ENCODE results near the gene CBLN1. TPM values are rescaled to one million over a fixed set of nuclear protein-coding genes. Genes with fewer than 3 reads are reported as not detected.

Gene CBLN1
- total RNA-seq, 1 donor from 2014 or later = 0.89 TPM

DNA sequence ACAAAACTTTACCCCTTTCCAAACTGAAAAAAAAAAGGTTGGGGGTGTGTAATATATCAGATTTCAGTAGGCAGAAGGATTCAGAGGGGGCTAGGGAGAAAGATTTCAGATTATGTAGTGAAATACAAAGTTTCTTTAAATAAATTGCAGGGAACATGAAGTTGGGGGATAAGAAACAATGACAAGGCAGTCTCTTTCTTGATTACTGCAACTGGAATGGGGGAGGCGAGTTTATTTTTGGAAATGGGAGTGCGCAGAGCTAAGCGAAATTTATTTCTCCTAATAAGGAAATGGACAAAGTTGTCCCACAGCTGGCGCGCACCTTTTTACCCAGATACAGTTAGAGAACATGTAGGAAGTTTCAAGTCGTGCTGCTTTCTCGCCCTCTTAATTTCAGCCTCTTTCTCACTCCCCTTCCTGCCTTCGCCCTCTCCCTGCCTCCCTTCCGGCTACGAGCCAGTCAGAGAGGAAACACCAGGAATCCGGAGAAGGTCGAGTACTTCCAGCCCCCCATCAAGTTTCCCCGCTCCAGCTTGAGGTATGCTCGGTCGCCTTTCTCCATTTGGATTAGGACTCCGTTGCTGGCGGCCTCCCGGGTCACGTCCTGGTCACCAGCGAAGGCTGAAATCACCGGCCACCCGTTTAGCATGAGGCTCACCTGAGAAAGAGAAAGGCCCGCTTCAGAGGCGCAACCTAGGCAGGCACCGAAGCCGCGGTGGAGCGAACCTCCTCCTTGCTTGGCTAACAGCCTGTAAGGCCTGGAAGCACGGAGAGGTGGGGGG is 2.5 kb downstream of the CBLN1 start:
- DNase-seq (ENCODE audit: missing footprints) (no peak), ATAC-seq (no peak)
- intact Hi-C loops (cut with DNase I) = loop anchor here (10.0 kb wide), 1 partner anchor 64 kb away; no protein-coding TSS in a partner anchor

DNA sequence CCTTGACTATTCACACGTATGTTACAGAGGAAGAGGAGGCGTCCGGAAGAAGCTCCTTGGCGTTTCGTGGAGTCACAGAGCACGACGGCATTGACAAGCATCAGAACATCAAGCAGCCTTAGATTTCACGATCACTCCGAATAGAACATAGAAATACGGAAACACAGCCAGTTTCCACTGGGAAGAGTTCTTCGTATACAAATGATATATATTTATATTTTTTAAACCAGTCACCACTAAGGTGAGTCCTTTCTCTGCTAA is 3.1 kb downstream of the CBLN1 start:
- no peak for DNase-seq (ENCODE audit: missing footprints)
- no peak for ATAC-seq
- intact Hi-C loops (cut with DNase I) = loop anchor here (10.0 kb wide), 1 partner anchor 64 kb away; no protein-coding TSS in a partner anchor

DNA sequence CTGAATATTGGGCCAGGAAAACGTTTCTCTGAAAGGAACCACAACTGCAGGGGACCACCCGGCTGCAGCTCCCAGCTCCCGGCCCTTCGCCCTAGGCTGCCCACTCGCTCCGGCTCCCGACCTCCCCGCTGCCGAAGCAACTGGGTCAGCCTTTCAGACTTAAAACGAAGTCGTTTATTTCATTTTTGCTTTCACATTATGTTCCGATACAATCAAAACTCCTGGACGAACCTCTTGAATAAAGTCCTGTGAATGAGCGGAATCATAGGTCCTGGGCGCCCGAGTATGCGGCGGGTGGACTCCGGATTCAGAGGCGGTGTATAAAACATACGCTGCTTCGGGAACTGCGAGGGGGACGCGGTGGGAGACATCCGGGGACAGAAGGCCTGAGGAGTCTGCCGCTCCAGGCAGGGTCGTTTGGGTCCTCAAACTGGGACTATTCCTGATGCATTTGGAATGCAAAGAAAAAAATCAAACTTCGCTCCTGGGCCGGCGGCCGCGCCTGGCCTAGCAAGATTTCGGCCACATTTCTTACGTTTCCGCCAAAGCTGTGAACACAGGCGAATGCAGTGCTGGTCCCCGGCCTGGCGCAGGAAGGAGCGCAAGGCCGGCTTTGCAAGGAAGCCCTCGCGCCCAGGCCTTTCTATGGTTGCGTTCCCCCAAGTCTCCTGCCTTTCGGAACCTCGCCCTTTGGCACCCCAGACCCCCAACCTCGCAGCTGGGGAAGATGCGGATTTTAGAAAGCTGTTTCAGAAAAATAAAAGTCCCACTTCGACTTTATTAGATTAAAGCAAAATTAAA is 3.7 kb downstream of the CBLN1 start:
- ATAC-seq = no peak

GRCh38 chr16:49277386-49277742 is 4.3 kb downstream of the CBLN1 start:
- no peak for ATAC-seq
- no peak for DNase-seq (ENCODE audit: missing footprints)
- intact Hi-C loops (cut with DNase I) = loop anchor here (10.0 kb wide), 1 partner anchor 63 kb away; no protein-coding TSS in a partner anchor

More for the DNA sequence above, 3.7 kb downstream of the CBLN1 start:
- no peak for DNase-seq (ENCODE audit: missing footprints)
- intact Hi-C loops (cut with DNase I) = loop anchor here (10.0 kb wide), 1 partner anchor 63 kb away; no protein-coding TSS in a partner anchor

- no peak for DNase-seq (ENCODE audit: missing footprints)
- intact Hi-C loops (cut with DNase I) = loop anchor here (10.0 kb wide), 1 partner anchor 62 kb away; no protein-coding TSS in a partner anchor
- ATAC-seq = no peak
These were observed 4.8 kb downstream of the CBLN1 start for GRCh38 chr16:49276646-49277385.

DNA sequence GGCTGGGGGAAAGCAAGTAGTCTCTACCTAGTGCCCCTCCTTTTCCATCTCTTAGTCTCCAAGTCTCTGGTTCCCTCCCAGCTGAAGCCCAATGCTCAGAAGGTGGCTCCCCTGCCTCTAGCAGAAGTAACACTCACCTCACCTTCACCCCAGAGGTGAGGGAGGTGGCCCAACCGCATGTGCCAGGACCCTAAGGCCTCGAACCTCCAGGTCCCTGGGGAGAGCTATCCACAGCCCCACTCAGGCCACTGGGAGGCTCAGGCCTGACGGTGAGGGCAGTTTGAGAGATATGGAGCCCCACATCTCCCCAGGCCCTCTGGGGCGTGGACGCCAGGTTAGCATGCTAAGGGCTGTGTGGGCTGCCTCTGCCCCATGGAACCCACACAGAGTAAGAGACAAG is 5.8 kb downstream of the CBLN1 start:
- intact Hi-C loops (cut with DNase I) = loop anchor here (10.0 kb wide), 1 partner anchor 61 kb away; no protein-coding TSS in a partner anchor
- no peak for DNase-seq (ENCODE audit: missing footprints)
- no peak for ATAC-seq

DNA sequence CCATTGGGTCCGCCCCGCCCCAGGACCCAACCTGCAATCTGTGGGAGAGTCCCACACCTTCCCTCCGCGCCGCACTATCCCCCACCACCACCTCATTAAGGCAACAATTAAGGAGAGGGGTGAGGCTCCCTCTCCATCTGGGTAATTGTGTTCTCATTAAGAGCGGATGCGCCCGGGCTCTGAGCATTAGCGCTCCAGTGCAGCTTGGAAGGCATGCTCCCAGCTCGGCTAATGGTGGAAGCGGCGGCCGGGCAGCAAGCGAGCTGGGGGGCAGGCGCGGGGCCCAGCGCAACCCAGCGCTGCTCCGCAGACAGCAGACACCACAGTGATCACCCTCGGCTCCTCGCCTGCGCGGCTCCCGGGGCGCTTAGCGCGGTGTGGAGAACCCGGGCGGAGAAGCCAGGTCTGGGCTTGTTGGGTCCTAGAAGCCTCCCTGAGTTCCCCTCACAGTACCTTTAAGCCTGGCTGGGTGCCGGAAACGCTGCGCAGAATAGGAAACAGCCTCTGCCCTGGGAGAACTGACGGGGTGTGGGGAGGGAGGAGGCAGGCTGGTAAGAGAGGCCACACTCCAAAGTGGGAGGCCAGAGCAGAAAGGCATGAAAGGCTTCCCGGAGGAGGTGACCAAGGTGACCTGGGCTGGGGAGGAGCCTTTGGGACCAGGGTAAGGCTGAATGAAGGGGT is 6.4 kb downstream of the CBLN1 start:
- no peak for ATAC-seq
- intact Hi-C loops (cut with DNase I) = loop anchor here (10.0 kb wide), 1 partner anchor 60 kb away; no protein-coding TSS in a partner anchor
- no peak for DNase-seq (ENCODE audit: missing footprints)

- ATAC-seq = no peak
- intact Hi-C loops (cut with DNase I) = loop anchor here (10.0 kb wide), 1 partner anchor 60 kb away; no protein-coding TSS in a partner anchor
- no peak for DNase-seq (ENCODE audit: missing footprints)
These were observed 7.0 kb downstream of the CBLN1 start for GRCh38 chr16:49274591-49274990.

DNA sequence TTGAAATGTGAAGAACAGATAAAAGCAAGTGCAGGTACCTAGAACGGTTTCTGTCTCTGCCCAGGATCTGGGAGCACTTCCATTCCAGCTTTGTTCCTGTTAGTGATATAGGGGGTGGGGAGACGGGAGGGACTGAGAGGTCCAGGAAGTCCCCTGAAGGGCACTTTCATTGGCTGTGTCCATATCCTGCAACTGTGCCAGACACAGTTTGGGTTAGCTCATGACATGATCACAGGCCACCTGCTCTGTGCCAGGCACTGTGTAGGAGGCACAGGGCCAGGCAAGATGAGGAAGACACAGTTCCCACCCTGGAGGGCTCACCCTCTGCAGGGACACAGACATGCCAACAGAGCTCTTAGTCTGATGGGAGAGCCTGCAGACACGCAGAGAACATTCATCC is 7.9 kb downstream of the CBLN1 start:
- DNase-seq (ENCODE audit: missing footprints) = no peak
- ATAC-seq = no peak
- intact Hi-C loops (cut with DNase I) = loop anchor here (10.0 kb wide), 1 partner anchor 59 kb away; no protein-coding TSS in a partner anchor

DNA sequence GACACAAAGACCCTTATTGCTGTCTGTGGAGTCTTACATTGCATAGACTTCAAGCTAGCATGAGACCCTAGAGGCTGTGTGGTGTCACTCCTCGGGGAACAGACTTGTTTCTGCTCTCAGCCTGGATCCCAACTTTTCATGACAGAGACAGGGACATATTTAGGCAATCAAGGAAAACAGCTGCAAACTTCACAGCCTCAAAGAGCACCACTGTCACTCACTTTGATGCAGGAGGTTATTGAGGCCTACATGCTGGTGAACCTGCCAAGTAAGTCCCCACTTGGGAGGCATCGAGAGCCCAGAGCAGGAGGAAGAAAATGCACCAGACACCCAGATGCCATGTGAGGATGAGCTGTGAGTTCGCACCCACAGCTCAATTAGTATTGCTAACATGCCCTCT is 10.3 kb downstream of the CBLN1 start:
- intact Hi-C loops (cut with DNase I) = loop anchor here (10.0 kb wide), 1 partner anchor 57 kb away; no protein-coding TSS in a partner anchor
- DNase-seq (ENCODE audit: missing footprints) = no peak
- ATAC-seq = no peak

- no peak for DNase-seq (ENCODE audit: missing footprints)
- intact Hi-C loops (cut with DNase I) = no loop called here
- no peak for ATAC-seq
These were observed 12.4 kb downstream of the CBLN1 start for GRCh38 chr16:49269201-49269600.

GRCh38 chr16:49268667-49269066 is 13.0 kb downstream of the CBLN1 start:
- DNase-seq (ENCODE audit: missing footprints) (no peak), ATAC-seq (no peak)
- intact Hi-C loops (cut with DNase I) = no loop called here

- ATAC-seq (no peak), DNase-seq (ENCODE audit: missing footprints) (no peak)
- intact Hi-C loops (cut with DNase I) = no loop called here
These were observed 19.1 kb downstream of the CBLN1 start for GRCh38 chr16:49262501-49262900.

GRCh38 chr16:49261930-49262329 is 19.7 kb downstream of the CBLN1 start:
- ATAC-seq (no peak), DNase-seq (ENCODE audit: missing footprints) (no peak)
- intact Hi-C loops (cut with DNase I) = no loop called here

DNA sequence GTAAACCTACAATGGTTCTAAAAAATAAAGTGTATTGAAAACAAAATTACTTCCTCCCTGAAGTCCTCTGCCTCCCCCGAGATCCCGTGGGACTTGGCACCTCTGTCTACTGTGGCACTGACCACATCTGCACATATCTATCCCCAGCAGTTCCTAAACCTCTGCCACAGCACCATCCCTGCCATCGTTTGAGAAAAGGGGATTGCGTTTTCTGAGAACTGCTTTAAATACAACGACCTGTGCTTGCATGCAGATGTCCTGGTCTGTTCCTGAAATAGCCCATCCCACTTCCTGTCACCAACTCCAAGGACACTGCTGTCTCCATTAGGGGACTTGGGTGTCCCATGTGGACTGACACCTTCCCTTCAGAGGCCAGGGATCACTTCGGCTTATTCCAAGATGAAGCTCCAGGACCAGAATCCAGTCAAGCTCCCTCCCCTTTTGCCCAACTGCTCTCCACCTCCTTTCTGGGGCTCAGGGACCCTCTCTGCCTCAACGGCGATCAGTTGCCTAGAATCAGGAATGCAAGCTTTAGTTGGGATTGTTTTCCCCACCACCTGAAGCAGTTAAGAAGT is 20.6 kb downstream of the CBLN1 start:
- ATAC-seq = no peak
- DNase-seq (ENCODE audit: missing footprints) = no peak
- intact Hi-C loops (cut with DNase I) = no loop called here

- DNase-seq (ENCODE audit: missing footprints) (no peak), ATAC-seq (no peak)
- intact Hi-C loops (cut with DNase I) = no loop called here
These were observed 21.4 kb downstream of the CBLN1 start for GRCh38 chr16:49260253-49260652.

GRCh38 chr16:49259330-49259729 is 22.3 kb downstream of the CBLN1 start:
- DNase-seq (ENCODE audit: missing footprints) (no peak), ATAC-seq (no peak)
- intact Hi-C loops (cut with DNase I) = no loop called here

- intact Hi-C loops (cut with DNase I) = no loop called here
- DNase-seq (ENCODE audit: missing footprints) (no peak), ATAC-seq (no peak)
These were observed 30.9 kb downstream of the CBLN1 start for GRCh38 chr16:49250689-49251088.
